Uterus (tissue), 2 donors: ENCODE measurements around the gene ADARB2.

ENCODE experiments used
- POLR2A ChIP-seq, 2 donors: fragments of 450-650 bp; IDR thresholded peaks; one replicate each; pipeline ENCODE4 v1.6.1; 2016; ENCODE audit warnings: antibody characterized with exemption in 2 of 2, mild to moderate bottlenecking in 1 of 2, moderate library complexity in 1 of 2
- TF ChIP-seq, protein P1 (sequence below), 4 experiments: fragments of 200-600 bp in 2 of 4; fragments of 450-650 bp in 2 of 4; sonication (generic) in 2 of 4; IDR thresholded peaks; one replicate each; pipeline ENCODE4 v1.5.1; 2016 to 2019; ENCODE audit warnings: antibody characterized with exemption in 4 of 4, mild to moderate bottlenecking in 2 of 4, moderate library complexity in 1 of 4

DNA sequence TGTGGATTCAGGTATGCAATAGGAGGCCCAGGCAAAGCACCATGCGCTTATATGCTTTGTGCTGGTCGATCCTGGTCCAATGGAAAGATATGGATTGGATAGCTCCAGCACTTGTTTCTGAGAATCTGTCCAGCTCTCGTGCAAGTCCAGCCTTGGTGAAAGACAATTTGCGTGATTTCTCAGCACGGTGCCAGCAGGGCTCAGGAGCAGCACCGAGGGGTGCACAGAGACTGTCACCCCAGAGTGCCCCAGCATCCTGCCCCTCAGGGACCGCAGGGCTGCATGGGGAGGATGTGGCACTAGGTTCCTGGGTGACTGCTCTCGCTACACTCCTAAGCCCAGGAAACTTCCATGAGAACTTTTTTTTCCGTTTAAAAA is 455.9 kb downstream of the ADARB2 start:
- TF ChIP-seq, protein P1, sequence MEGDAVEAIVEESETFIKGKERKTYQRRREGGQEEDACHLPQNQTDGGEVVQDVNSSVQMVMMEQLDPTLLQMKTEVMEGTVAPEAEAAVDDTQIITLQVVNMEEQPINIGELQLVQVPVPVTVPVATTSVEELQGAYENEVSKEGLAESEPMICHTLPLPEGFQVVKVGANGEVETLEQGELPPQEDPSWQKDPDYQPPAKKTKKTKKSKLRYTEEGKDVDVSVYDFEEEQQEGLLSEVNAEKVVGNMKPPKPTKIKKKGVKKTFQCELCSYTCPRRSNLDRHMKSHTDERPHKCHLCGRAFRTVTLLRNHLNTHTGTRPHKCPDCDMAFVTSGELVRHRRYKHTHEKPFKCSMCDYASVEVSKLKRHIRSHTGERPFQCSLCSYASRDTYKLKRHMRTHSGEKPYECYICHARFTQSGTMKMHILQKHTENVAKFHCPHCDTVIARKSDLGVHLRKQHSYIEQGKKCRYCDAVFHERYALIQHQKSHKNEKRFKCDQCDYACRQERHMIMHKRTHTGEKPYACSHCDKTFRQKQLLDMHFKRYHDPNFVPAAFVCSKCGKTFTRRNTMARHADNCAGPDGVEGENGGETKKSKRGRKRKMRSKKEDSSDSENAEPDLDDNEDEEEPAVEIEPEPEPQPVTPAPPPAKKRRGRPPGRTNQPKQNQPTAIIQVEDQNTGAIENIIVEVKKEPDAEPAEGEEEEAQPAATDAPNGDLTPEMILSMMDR (IDR thresholded peaks at IDR 0.05), result no peak
- no peak for TF ChIP-seq POLR2A (IDR thresholded peaks at IDR 0.05)
